ENCODE data around the gene AMER1. TPM values are rescaled to one million over a fixed set of nuclear protein-coding genes. Genes with fewer than 3 reads are reported as not detected.

Gene AMER1
- total RNA-seq, 6 experiments from 2014 or later, result 1.6 to 2.1 (median 2.0) TPM

- H3K27me3 Mint-ChIP-seq (ENCODE audit: insufficient read depth), result no peaks in the 10 kb centered on the region; the same call in 1 of the 2 replicates
- no peak overlapping the region for H3K27ac Mint-ChIP-seq
- no peaks in the 10 kb centered on the region for H3K9me3 Mint-ChIP-seq
- no peak for TF ChIP-seq CTCF (IDR thresholded peaks at IDR 0.05)
- no peaks in the 10 kb centered on the region for H3K4me1 Mint-ChIP-seq (ENCODE audit: low read depth)
- H3K36me3 Mint-ChIP-seq (ENCODE audit: low read depth), result peaks cover 13% of the 10 kb centered on the region
- no peak overlapping the region for H3K4me3 Mint-ChIP-seq
- DNase-seq, result no peak
Observed at GRCh38 chrX:64186974-64187761, 18.3 kb downstream of the AMER1 start.

GRCh38 chrX:64184396-64184795 is 21.1 kb downstream of the AMER1 start:
- Mint-ChIP-seq H3K9me3 (no peaks in the 10 kb centered on the region), H3K4me3 (no peak overlapping the region), H3K4me1 (ENCODE audit: low read depth) (no peaks in the 10 kb centered on the region), H3K36me3 (ENCODE audit: low read depth) (no peaks in the 10 kb centered on the region), H3K27ac (no peak overlapping the region), H3K27me3 (ENCODE audit: insufficient read depth) (no peaks in the 10 kb centered on the region; the same call in none of the 2 replicates)
- no peak for TF ChIP-seq CTCF (IDR thresholded peaks at IDR 0.05)
- DNase-seq, result no peak

GRCh38 chrX:64182208-64182607 is 23.3 kb downstream of the AMER1 start:
- no peak for TF ChIP-seq CTCF (IDR thresholded peaks at IDR 0.05)
- Mint-ChIP-seq H3K27me3 (ENCODE audit: insufficient read depth) (no peaks in the 10 kb centered on the region; the same call in none of the 2 replicates), H3K9me3 (no peaks in the 10 kb centered on the region), H3K4me1 (ENCODE audit: low read depth) (no peaks in the 10 kb centered on the region), H3K27ac (no peak overlapping the region), H3K36me3 (ENCODE audit: low read depth) (no peaks in the 10 kb centered on the region), H3K4me3 (no peak overlapping the region)
- DNase-seq, result no peak

- no peak overlapping the region for H3K4me3 Mint-ChIP-seq
- no peak for TF ChIP-seq CTCF (IDR thresholded peaks at IDR 0.05)
- DNase-seq, result no peak
- no peaks in the 10 kb centered on the region; the same call in 1 of the 2 replicates for H3K27me3 Mint-ChIP-seq (ENCODE audit: insufficient read depth)
- H3K9me3 Mint-ChIP-seq, result no peaks in the 10 kb centered on the region
- no peak overlapping the region for H3K27ac Mint-ChIP-seq
- H3K36me3 Mint-ChIP-seq (ENCODE audit: low read depth), result no peaks in the 10 kb centered on the region
- H3K4me1 Mint-ChIP-seq (ENCODE audit: low read depth), result no peaks in the 10 kb centered on the region
Observed at GRCh38 chrX:64176876-64177275, 28.6 kb downstream of the AMER1 start.

- no peak for DNase-seq
- Mint-ChIP-seq H3K36me3 (ENCODE audit: low read depth) (no peaks in the 10 kb centered on the region), H3K4me1 (ENCODE audit: low read depth) (no peaks in the 10 kb centered on the region), H3K4me3 (no peak overlapping the region), H3K9me3 (no peaks in the 10 kb centered on the region), H3K27me3 (ENCODE audit: insufficient read depth) (no peaks in the 10 kb centered on the region), H3K27ac (no peak overlapping the region)
- TF ChIP-seq CTCF (IDR thresholded peaks at IDR 0.05), result no peak
Observed at GRCh38 chrX:64169988-64170387, 35.5 kb downstream of the AMER1 start.

Measured in HFFc6 (cell line).